Mesodermal cell (in vitro differentiated cells): Measurements from ENCODE around the gene KIF2C.
"Not testable (repeated sequence)": the region's sequence is repeated elsewhere in the genome, so short reads cannot be mapped to it uniquely, and the experiment has no call there.

Experiments used
- H3K27ac ChIP-seq: 2 replicates; pipeline ENCODE4 v1.7.0; 2013; ENCODE audit warnings: mild to moderate bottlenecking, low read depth, low read length, moderate library complexity; ENCODE audit not compliant: severe bottlenecking
- H3K36me3 ChIP-seq: 2 replicates; pipeline ENCODE4 v1.7.1; 2013; ENCODE audit warnings: mild to moderate bottlenecking, low read length, moderate library complexity; ENCODE audit not compliant: control insufficient read depth, insufficient read depth
- H3K4me1 ChIP-seq: one replicate; pipeline ENCODE4 v1.7.1; 2013; ENCODE audit warnings: mild to moderate bottlenecking, low read length; ENCODE audit not compliant: insufficient read depth, control insufficient read depth, poor library complexity, severe bottlenecking
- H3K4me3 ChIP-seq: 2 replicates; pipeline ENCODE4 v1.7.0; 2013; ENCODE audit warnings: low read length, control low read depth, mild to moderate bottlenecking; ENCODE audit not compliant: insufficient read depth, poor library complexity, severe bottlenecking; ENCODE audit errors: extremely low read depth
- H3K9me3 ChIP-seq: 2 replicates; pipeline ENCODE4 v1.7.1; 2013; ENCODE audit warnings: mild to moderate bottlenecking, low read length, moderate library complexity; ENCODE audit not compliant: control insufficient read depth
- WGBS, 2 experiments: methylation state at CpG; one replicate each; pipeline ENCODE4 v1.1.5; 2013; ENCODE audit warnings: missing lambda C conversion rate in 2 of 2; ENCODE audit not compliant: insufficient coverage in 2 of 2; 5-methylcytosine and 5-hydroxymethylcytosine counted together

Gene KIF2C

DNA sequence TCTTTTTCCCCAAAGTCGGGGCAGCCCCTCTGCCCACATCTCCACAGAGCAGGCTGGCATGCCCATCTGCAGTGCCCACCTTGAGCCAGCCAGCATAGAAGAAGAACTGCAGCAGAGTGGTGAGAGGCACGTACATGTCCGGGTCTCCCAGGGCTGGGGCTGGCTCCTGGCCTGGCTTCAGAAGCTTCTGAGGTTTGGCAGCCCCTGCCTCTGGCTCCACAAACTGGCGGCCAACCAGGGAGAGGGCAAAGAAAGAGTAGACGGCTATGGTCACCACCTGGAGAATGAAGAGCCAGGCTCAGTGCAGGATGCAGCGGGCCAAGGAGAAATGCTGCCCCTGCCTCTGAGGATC lies 45.4 kb downstream of the KIF2C start:
- no peak overlapping the region for H3K4me3 ChIP-seq
- peaks cover 12% of the 10 kb centered on the region for H3K4me1 ChIP-seq
- H3K9me3 ChIP-seq: no peaks in the 10 kb centered on the region
- 91 to 93% methylated on average over 6 of the region's 6 CpGs for WGBS, 2 experiments
- no peak overlapping the region for H3K27ac ChIP-seq
- peaks cover 19% of the 10 kb centered on the region for H3K36me3 ChIP-seq

DNA sequence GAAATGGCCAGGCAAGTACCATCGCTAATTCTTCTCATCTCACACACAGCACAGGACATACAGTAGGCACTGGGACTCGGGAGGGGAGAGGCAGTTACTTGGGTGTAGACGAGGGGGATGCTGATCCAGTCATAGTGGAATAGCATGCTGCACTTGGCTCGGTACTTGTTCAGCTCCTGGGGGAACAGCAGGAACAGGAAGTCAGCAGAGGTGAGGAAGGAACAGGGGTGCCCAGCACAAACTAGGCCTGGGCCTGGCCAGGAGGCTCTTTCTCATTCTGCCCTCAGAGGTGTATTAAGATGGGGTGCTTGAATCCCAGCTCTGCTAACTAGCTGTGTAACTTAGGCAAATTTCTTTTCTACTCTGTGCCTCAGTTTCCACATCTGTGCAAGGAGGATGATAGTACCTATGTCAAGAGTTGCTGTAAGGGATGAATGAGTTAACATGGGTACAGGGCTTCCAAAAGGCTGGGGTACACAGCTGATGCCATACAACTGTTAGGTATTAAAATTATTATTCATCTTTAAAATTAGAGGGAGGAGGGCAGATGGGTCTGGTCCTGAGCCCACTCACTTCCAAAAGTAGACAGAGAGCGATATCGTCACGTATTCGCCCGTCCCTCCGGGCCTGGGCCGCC lies 46.0 kb downstream of the KIF2C start:
- peaks cover 12% of the 10 kb centered on the region for H3K4me1 ChIP-seq
- H3K27ac ChIP-seq: no peak overlapping the region
- peaks cover 12% of the 10 kb centered on the region for H3K36me3 ChIP-seq
- H3K9me3 ChIP-seq: no peaks in the 10 kb centered on the region
- no peak overlapping the region for H3K4me3 ChIP-seq
- WGBS, 2 experiments: 19 to 38% methylated on average over 8 to 10 of the region's 11 CpGs

DNA sequence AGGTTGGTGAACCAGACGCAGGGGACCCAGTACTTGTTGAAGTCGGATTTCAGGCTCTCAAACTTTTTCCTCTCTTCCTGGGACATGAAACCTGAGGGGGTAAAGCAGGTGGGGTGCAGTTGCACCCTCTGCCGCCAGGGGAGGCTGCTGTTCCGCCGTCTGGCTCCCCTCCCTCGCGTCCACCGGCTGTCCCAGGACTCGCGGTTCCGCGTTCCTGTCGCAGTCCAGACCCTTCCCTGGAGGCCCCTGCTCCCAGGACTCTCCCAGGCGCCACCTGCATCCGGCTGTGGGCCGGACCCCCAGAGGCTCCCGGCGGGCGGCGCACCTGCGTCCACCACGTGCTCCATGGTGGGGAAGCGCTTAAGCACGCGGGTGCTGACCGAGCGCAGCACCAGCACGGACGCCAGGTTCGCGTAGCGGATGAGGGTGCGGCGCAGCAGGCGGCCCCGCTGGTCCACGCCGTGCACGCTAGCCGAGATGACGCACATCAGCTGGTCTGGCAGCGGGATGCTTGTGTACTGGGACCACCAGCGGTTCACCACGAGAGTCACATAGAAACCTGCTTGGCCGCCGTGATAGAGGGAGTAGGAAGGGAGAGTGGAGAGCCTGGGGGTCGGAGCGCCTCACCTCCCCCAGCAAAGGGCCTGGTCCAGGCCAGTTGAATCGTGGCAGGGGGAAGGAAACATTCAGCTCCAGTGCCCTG lies 46.7 kb downstream of the KIF2C start:
- H3K27ac ChIP-seq: no peak overlapping the region
- WGBS, 2 experiments: 11 to 12% methylated on average over 47 to 49 of the region's 49 CpGs
- no peaks in the 10 kb centered on the region for H3K9me3 ChIP-seq
- peaks cover 12% of the 10 kb centered on the region for H3K4me1 ChIP-seq
- peak overlapping the region; percentile 18 for H3K4me3 ChIP-seq
- peaks cover 6% of the 10 kb centered on the region for H3K36me3 ChIP-seq

DNA sequence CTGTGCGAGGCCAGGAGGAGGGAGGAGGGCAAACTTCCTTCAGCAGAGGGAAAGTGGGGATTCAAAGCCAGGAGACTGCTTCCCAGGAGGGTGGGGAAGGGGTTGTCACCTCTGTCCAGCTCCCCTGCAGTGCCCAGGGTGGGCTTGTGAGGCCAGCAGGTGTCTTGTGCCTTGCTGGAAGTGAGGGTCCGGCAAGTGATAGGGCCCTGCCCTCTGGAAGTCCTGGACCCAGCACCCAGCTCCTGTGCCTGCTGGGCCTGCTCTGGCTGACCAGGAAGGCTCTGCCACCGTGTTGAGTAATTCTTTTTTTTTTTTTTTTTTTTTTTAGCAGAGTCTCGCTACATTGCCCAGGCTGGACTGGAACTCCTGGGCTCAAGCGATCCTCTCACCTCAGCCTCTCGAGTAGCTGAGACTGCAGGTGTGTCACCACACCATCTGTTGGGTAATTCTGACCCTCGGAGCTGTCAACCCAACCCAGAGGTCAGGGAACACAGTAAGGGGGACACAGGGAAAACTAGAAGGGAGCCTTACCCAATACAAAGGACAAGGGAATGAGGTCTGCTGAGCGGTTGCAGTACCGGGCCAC lies 47.3 kb downstream of the KIF2C start:
- 87 to 90% methylated on average over 8 to 9 of the region's 9 CpGs for WGBS, 2 experiments
- no peak overlapping the region for H3K4me3 ChIP-seq

GRCh38 chr1:44787506-44787905 lies 47.9 kb downstream of the KIF2C start:
- H3K36me3 ChIP-seq: no peaks in the 10 kb centered on the region
- H3K4me1 ChIP-seq: peaks cover 12% of the 10 kb centered on the region
- H3K9me3 ChIP-seq: no peaks in the 10 kb centered on the region
- H3K4me3 ChIP-seq: no peak overlapping the region
- 88 to 100% methylated on average over 7 of the region's 10 CpGs for WGBS, 2 experiments
- H3K27ac ChIP-seq: no peak overlapping the region

More for the DNA sequence above, 47.3 kb downstream of the KIF2C start:
- Histone ChIP-seq H3K9me3 (no peaks in the 10 kb centered on the region), H3K27ac (no peak overlapping the region), H3K36me3 (peaks cover 2% of the 10 kb centered on the region), H3K4me1 (peaks cover 12% of the 10 kb centered on the region)

- Histone ChIP-seq H3K4me1 (peaks cover 12% of the 10 kb centered on the region), H3K27ac (no peak within 1 kb of the TSS), H3K36me3 (no peaks in the 10 kb centered on the region), H3K4me3 (no peak within 1 kb of the TSS), H3K9me3 (no peaks in the 10 kb centered on the region)
- WGBS, 2 experiments: 96 to 98% methylated on average over 6 of the region's 9 CpGs
These were observed 48.7 kb downstream of the KIF2C start, which contains the start of gene BEST4 for GRCh38 chr1:44788120-44788860. TSS of gene BEST4 (minus strand) at chr1:44788170. CDS start at chr1:44787705, 465 bp downstream.

GRCh38 chr1:44790968-44791801 lies 51.5 kb downstream of the KIF2C start:
- H3K36me3 ChIP-seq: no peaks in the 10 kb centered on the region
- no peak overlapping the region for H3K4me3 ChIP-seq
- 80 to 89% methylated on average over 4 to 6 of the region's 7 CpGs for WGBS, 2 experiments
- H3K27ac ChIP-seq: no peak overlapping the region
- no peaks in the 10 kb centered on the region for H3K4me1 ChIP-seq
- H3K9me3 ChIP-seq: no peaks in the 10 kb centered on the region

DNA sequence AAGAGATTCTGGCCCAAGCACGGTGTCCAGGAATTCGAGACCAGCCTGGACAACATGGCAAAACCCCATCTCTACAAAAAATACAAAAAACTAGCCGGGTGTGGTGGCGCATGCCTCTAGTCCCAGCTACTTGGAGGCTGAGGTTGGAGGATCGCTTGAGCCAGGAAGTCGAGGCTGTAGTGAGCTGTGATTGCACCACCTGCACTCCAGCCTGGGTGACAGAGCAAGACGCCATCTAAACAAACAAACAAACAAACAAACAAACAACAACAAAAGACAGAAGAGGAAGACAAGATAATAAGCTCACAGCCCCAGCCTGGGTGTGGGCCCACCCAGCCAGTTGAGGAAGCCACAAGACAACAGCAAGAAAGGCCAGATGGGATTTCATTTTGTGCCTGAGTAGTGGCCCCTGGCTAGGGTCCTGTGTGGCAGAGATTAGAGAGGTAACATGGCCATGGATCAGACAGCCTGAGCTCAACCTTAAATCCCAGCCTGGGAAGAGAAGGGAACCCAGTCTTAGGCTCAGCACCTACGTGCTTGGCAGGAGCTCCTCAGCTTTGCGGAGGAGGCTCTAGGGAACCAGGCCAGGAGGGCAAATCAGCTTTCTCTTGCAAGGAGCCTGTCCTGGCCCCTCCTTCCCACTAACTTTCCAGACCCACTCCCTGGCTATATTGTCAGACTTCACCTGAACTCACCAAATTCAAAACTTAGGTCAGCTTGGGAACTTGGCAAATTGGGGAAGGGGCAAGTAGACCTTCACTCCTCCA lies 53.3 kb downstream of the KIF2C start:
- no peaks in the 10 kb centered on the region for H3K9me3 ChIP-seq
- H3K4me3 ChIP-seq: no peak overlapping the region
- no peaks in the 10 kb centered on the region for H3K36me3 ChIP-seq
- 90% methylated on average over 4 to 7 of the region's 9 CpGs for WGBS, 2 experiments
- no peak overlapping the region for H3K27ac ChIP-seq
- no peaks in the 10 kb centered on the region for H3K4me1 ChIP-seq

GRCh38 chr1:44797886-44798285 lies 58.2 kb downstream of the KIF2C start:
- not testable (repeated sequence) for H3K9me3 ChIP-seq, H3K27ac ChIP-seq, H3K4me3 ChIP-seq
- Histone ChIP-seq H3K36me3 (peaks cover 12% of the 10 kb centered on the region), H3K4me1 (peaks cover 17% of the 10 kb centered on the region)
- WGBS, 2 experiments: 87 to 90% methylated on average over 5 to 6 of the region's 8 CpGs
